ENCODE data around the gene EGFL8. TPM values are rescaled to one million over a fixed set of nuclear protein-coding genes. Genes with fewer than 3 reads are reported as not detected.
"Not testable (repeated sequence)": the region's sequence is repeated elsewhere in the genome, so short reads cannot be mapped to it uniquely, and the experiment has no call there.

EGFL8 gene
- total RNA-seq, 1 donor from 2014 or later, result 15.4 TPM

- Mint-ChIP-seq H3K27ac (ENCODE audit: unreplicated experiment) (peak overlapping the region; percentile 14), H3K4me3 (ENCODE audit: unreplicated experiment) (no peak overlapping the region), H3K4me1 (ENCODE audit: low read depth) (peaks cover 24% of the 10 kb centered on the region), H3K27me3 (ENCODE audit: low read depth) (no peaks in the 10 kb centered on the region), H3K36me3 (ENCODE audit: low read depth) (no peaks in the 10 kb centered on the region), H3K9me3 (ENCODE audit: low read depth) (no peaks in the 10 kb centered on the region)
- TF ChIP-seq CTCF (IDR thresholded peaks at IDR 0.05), result no peak
- no peak for DNase-seq (ENCODE audit: low spot score)
Observed at GRCh38 chr6:32133786-32134185, 30.6 kb upstream of the EGFL8 start.

GRCh38 chr6:32137454-32137853 is 26.9 kb upstream of the EGFL8 start:
- H3K36me3 Mint-ChIP-seq (ENCODE audit: low read depth), result no peaks in the 10 kb centered on the region
- H3K27ac Mint-ChIP-seq (ENCODE audit: unreplicated experiment), result no peak overlapping the region
- no peak for DNase-seq (ENCODE audit: low spot score)
- H3K9me3 Mint-ChIP-seq (ENCODE audit: low read depth), result no peaks in the 10 kb centered on the region
- no peak for TF ChIP-seq CTCF (IDR thresholded peaks at IDR 0.05)
- peaks cover 11% of the 10 kb centered on the region for H3K4me1 Mint-ChIP-seq (ENCODE audit: low read depth)
- H3K27me3 Mint-ChIP-seq (ENCODE audit: low read depth), result no peaks in the 10 kb centered on the region
- H3K4me3 Mint-ChIP-seq (ENCODE audit: unreplicated experiment), result no peak overlapping the region

GRCh38 chr6:32139590-32139989 is 24.8 kb upstream of the EGFL8 start:
- H3K9me3 Mint-ChIP-seq (ENCODE audit: low read depth), result no peaks in the 10 kb centered on the region
- no peak for DNase-seq (ENCODE audit: low spot score)
- TF ChIP-seq CTCF (IDR thresholded peaks at IDR 0.05), result no peak
- no peaks in the 10 kb centered on the region for H3K4me1 Mint-ChIP-seq (ENCODE audit: low read depth)
- H3K4me3 Mint-ChIP-seq (ENCODE audit: unreplicated experiment), result no peak overlapping the region
- H3K36me3 Mint-ChIP-seq (ENCODE audit: low read depth), result no peaks in the 10 kb centered on the region
- no peaks in the 10 kb centered on the region for H3K27me3 Mint-ChIP-seq (ENCODE audit: low read depth)
- H3K27ac Mint-ChIP-seq (ENCODE audit: unreplicated experiment), result no peak overlapping the region

- Mint-ChIP-seq H3K36me3 (ENCODE audit: low read depth) (no peaks in the 10 kb centered on the region), H3K27ac (ENCODE audit: unreplicated experiment) (no peak overlapping the region)
Observed at GRCh38 chr6:32140420-32141046, 23.9 kb upstream of the EGFL8 start.

GRCh38 chr6:32144238-32144637 is 20.2 kb upstream of the EGFL8 start:
- H3K27me3 Mint-ChIP-seq (ENCODE audit: low read depth); H3K4me3 Mint-ChIP-seq (ENCODE audit: unreplicated experiment); H3K27ac Mint-ChIP-seq (ENCODE audit: unreplicated experiment); H3K36me3 Mint-ChIP-seq (ENCODE audit: low read depth); DNase-seq (ENCODE audit: low spot score); H3K9me3 Mint-ChIP-seq (ENCODE audit: low read depth); H3K4me1 Mint-ChIP-seq (ENCODE audit: low read depth): not testable (repeated sequence)

More at GRCh38 chr6:32140420-32141046, 23.9 kb upstream of the EGFL8 start:
- H3K4me3 Mint-ChIP-seq (ENCODE audit: unreplicated experiment), result no peak overlapping the region
- no peaks in the 10 kb centered on the region for H3K4me1 Mint-ChIP-seq (ENCODE audit: low read depth)
- no peak for TF ChIP-seq CTCF (IDR thresholded peaks at IDR 0.05)
- no peaks in the 10 kb centered on the region for H3K9me3 Mint-ChIP-seq (ENCODE audit: low read depth)
- no peaks in the 10 kb centered on the region for H3K27me3 Mint-ChIP-seq (ENCODE audit: low read depth)
- no peak for DNase-seq (ENCODE audit: low spot score)

GRCh38 chr6:32146287-32146686 is 18.1 kb upstream of the EGFL8 start:
- no peaks in the 10 kb centered on the region for H3K36me3 Mint-ChIP-seq (ENCODE audit: low read depth)
- H3K4me1 Mint-ChIP-seq (ENCODE audit: low read depth), result peaks cover 12% of the 10 kb centered on the region
- no peaks in the 10 kb centered on the region for H3K27me3 Mint-ChIP-seq (ENCODE audit: low read depth)
- H3K27ac Mint-ChIP-seq (ENCODE audit: unreplicated experiment), result no peak overlapping the region
- no peak for TF ChIP-seq CTCF (IDR thresholded peaks at IDR 0.05)
- DNase-seq (ENCODE audit: low spot score), result no peak
- no peaks in the 10 kb centered on the region for H3K9me3 Mint-ChIP-seq (ENCODE audit: low read depth)
- H3K4me3 Mint-ChIP-seq (ENCODE audit: unreplicated experiment), result no peak overlapping the region
